Measurements from ENCODE around the gene GSN. TPM values are rescaled to one million over a fixed set of nuclear protein-coding genes. Genes with fewer than 3 reads are reported as not detected.
A peak's percentile ranks its signal among the peaks of the same experiment; 100 is the strongest.

GSN gene
- 117 TPM for total RNA-seq (2013)
- 100 to 1,000 TPM in 1 of 3 donors, 10 to 100 TPM in 2; 67.4 to 187 (median 95.8) TPM for polyA plus RNA-seq
- 73.8 and 130 TPM in 2 replicates for polyA minus RNA-seq
- 7.2 to 60.3 (median 50.1) reads per million in 11 experiments for total RNA-seq

- H3K9me3 ChIP-seq (replicated peaks in 1 of 2; ENCODE audit: control insufficient read depth in 1 of 2, insufficient read depth in 1 of 2, low read length in 2 of 2): no peaks in the 10 kb centered on the region
- peak within 1 kb of the TSS; percentile 65 to 83 (median 81) for H3K4me3 ChIP-seq (replicated peaks in 1 of 3; ENCODE audit: low read depth in 2 of 3, low read length in 3 of 3)
- peaks cover 44% of the 10 kb centered on the region for H3K79me2 ChIP-seq (ENCODE audit: insufficient read depth, low read length)
- H3K27me3 ChIP-seq (ENCODE audit: control insufficient read depth in 2 of 2, insufficient read depth in 2 of 2, low read length in 2 of 2): no peaks in the 10 kb centered on the region
- peaks cover 67 to 70% of the 10 kb centered on the region in 2 donors for H3K4me1 ChIP-seq (ENCODE audit: control insufficient read depth in 1 of 2, insufficient read depth in 2 of 2, low read length in 2 of 2)
- Mint-ChIP-seq H3K27ac (peak within 1 kb of the TSS; percentile 71 to 90 (median 85)), H3K36me3 (peaks cover 4 to 6% of the 10 kb centered on the region in 2 donors), H3K27me3 (ENCODE audit: low read depth in 3 of 3) (peaks cover 0 to 1% (median 0%) of the 10 kb centered on the region in 3 donors), H3K9me3 (peaks cover 0 to 2% (median 0%) of the 10 kb centered on the region in 7 donors), H3K4me1 (peaks cover 70% of the 10 kb centered on the region), H3K4me3 (peak within 1 kb of the TSS; percentile 87 to 95)
- H3K9ac ChIP-seq (ENCODE audit: insufficient read depth, low read length, poor library complexity, severe bottlenecking): peak within 1 kb of the TSS; percentile 66
- H4K20me1 ChIP-seq (ENCODE audit: insufficient read depth, low read length): no peaks in the 10 kb centered on the region
- DNase-seq: peak in 1 of 3 donors; percentile 31
- no peaks in the 10 kb centered on the region for H3K36me3 ChIP-seq (replicated peaks in 1 of 2; ENCODE audit: control insufficient read depth in 1 of 2, insufficient read depth in 2 of 2, low read length in 2 of 2)
- intact Hi-C loops (cut with micrococcal nuclease): loop anchor here (2.0 to 10.0 kb wide), 3 partner anchors 13 to 53 kb away; no protein-coding TSS in a partner anchor
- TF ChIP-seq, protein P1, sequence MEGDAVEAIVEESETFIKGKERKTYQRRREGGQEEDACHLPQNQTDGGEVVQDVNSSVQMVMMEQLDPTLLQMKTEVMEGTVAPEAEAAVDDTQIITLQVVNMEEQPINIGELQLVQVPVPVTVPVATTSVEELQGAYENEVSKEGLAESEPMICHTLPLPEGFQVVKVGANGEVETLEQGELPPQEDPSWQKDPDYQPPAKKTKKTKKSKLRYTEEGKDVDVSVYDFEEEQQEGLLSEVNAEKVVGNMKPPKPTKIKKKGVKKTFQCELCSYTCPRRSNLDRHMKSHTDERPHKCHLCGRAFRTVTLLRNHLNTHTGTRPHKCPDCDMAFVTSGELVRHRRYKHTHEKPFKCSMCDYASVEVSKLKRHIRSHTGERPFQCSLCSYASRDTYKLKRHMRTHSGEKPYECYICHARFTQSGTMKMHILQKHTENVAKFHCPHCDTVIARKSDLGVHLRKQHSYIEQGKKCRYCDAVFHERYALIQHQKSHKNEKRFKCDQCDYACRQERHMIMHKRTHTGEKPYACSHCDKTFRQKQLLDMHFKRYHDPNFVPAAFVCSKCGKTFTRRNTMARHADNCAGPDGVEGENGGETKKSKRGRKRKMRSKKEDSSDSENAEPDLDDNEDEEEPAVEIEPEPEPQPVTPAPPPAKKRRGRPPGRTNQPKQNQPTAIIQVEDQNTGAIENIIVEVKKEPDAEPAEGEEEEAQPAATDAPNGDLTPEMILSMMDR (IDR thresholded peaks at IDR 0.05): no peak
- H3K4me2 ChIP-seq (replicated peaks; ENCODE audit: extremely low read depth, low read length, poor library complexity, severe bottlenecking): peak within 1 kb of the TSS; percentile 85
- 2% methylated on average over 40 of the region's 64 CpGs for WGBS (ENCODE audit: insufficient coverage)
- peak within 1 kb of the TSS; percentile 31 to 54 for H3K27ac ChIP-seq (ENCODE audit: low read depth in 1 of 2, low read length in 2 of 2)
- peak within 1 kb of the TSS; percentile 76 for H2AFZ ChIP-seq (ENCODE audit: insufficient read depth, low read depth, low read length, poor library complexity, severe bottlenecking)
These were observed at the start of gene GSN for GRCh38 chr9:121267689-121268597. TSS of gene GSN (plus strand) at chr9:121268162. CDS start at chr9:121301972, 33,810 bp downstream.

DNA sequence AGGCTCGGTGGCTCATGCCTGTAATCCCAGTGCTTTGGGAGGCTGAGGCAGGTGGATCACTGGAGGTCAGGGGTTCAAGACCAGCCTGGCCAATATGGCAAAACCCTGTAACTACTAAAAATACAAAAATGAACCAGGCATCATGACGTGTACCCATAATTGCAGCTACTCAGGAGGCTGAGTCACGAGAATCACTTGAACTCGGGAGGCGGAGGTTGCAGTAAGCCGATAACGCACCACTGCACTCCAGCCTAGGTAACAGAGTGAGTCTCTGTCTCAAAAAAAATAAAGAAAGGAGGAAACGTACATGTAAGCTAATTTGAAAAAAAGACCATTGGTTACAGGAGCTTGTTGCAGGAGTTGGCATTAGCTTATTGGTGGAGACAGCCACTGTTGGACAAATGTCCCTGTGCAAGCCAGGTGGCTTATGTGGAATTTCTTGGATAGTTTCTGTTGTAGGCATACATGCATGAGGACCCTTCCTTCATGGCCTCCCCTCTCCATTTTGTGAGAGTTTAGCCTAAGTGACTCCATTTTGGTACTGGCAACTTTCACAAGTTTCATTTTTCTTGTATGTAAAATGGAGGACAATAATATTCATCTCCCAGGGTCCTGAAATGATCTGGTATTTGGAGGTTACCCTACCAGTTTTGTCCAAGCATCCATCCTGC lies 49.5 kb upstream of the GSN start:
- 91% methylated on average over 6 of the region's 8 CpGs for WGBS (ENCODE audit: insufficient coverage)
- Histone ChIP-seq H3K36me3 (replicated peaks in 1 of 2; ENCODE audit: control insufficient read depth in 1 of 2, insufficient read depth in 2 of 2, low read length in 2 of 2) (no peaks in the 10 kb centered on the region), H3K27ac (ENCODE audit: low read depth in 1 of 2, low read length in 2 of 2) (no peak overlapping the region), H3K27me3 (ENCODE audit: control insufficient read depth in 2 of 2, insufficient read depth in 2 of 2, low read length in 2 of 2) (no peaks in the 10 kb centered on the region), H2AFZ (ENCODE audit: insufficient read depth, low read depth, low read length, poor library complexity, severe bottlenecking) (no peak overlapping the region), H3K4me2 (replicated peaks; ENCODE audit: extremely low read depth, low read length, poor library complexity, severe bottlenecking) (no peak overlapping the region), H3K79me2 (ENCODE audit: insufficient read depth, low read length) (no peaks in the 10 kb centered on the region), H3K9ac (ENCODE audit: insufficient read depth, low read length, poor library complexity, severe bottlenecking) (no peak overlapping the region), H3K4me3 (replicated peaks in 1 of 3; ENCODE audit: low read depth in 2 of 3, low read length in 3 of 3) (no peak overlapping the region), H4K20me1 (ENCODE audit: insufficient read depth, low read length) (no peaks in the 10 kb centered on the region), H3K9me3 (replicated peaks in 1 of 2; ENCODE audit: control insufficient read depth in 1 of 2, insufficient read depth in 1 of 2, low read length in 2 of 2) (no peaks in the 10 kb centered on the region), H3K4me1 (ENCODE audit: control insufficient read depth in 1 of 2, insufficient read depth in 2 of 2, low read length in 2 of 2) (peaks cover 28 to 39% of the 10 kb centered on the region in 2 donors)
- TF ChIP-seq, protein P1 (IDR thresholded peaks at IDR 0.05): no peak
- Mint-ChIP-seq H3K27ac (no peak overlapping the region), H3K4me1 (peaks cover 33% of the 10 kb centered on the region), H3K27me3 (ENCODE audit: low read depth in 3 of 3) (peaks cover 0 to 1% (median 0%) of the 10 kb centered on the region in 3 donors), H3K9me3 (peaks cover 0 to 3% (median 2%) of the 10 kb centered on the region in 7 donors), H3K4me3 (no peak overlapping the region), H3K36me3 (peaks cover 3 to 7% of the 10 kb centered on the region in 2 donors)
- DNase-seq: no peak
- intact Hi-C loops (cut with micrococcal nuclease): loop anchor here in 1 of 2 donors (10.0 kb wide), 1 partner anchor 46 kb away; the partner anchor contains the start of gene GSN

Data from CD14-positive monocyte (primary cell).